GM19193 (cell line): Measurements from ENCODE around the gene NAT10.

Source experiments
- POLR2A ChIP-seq: IDR thresholded peaks from 4 replicates; pipeline ENCODE4 v1.6.1; 2011; ENCODE audit not compliant: insufficient read depth, insufficient read length; ENCODE audit errors: extremely low read depth

NAT10 gene

GRCh38 chr11:34091825-34092224 lies 13.6 kb upstream of the NAT10 start:
- no peak for TF ChIP-seq POLR2A

GRCh38 chr11:34098813-34099212 lies 6.6 kb upstream of the NAT10 start:
- TF ChIP-seq POLR2A: no peak

DNA sequence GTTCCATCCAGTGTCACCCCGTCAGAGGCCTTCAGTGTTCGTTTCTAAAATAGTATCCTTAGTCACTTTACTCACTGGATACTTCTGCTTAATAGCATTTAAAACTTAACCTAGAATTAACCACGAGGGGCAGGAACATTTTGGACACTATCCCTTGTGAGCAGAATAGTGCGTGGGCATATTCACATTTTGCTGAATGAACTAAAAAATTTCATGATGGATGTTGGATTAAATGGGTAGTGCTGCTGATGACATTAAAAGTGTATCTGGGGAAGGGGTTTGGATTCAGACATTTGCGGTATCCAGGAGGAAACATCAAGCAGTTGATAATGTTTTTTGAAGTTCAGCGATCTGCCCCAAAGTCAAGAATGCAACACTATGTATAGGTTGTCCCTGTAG lies 750 bp upstream of the NAT10 start:
- no peak for TF ChIP-seq POLR2A

- TF ChIP-seq POLR2A: no peak
Observed at GRCh38 chr11:34105957-34106504, 602 bp downstream of the NAT10 start.

GRCh38 chr11:34111722-34112270 lies 6.4 kb downstream of the NAT10 start:
- no peak for TF ChIP-seq POLR2A

- TF ChIP-seq POLR2A: no peak
Observed at GRCh38 chr11:34114014-34114413, 8.6 kb downstream of the NAT10 start.

DNA sequence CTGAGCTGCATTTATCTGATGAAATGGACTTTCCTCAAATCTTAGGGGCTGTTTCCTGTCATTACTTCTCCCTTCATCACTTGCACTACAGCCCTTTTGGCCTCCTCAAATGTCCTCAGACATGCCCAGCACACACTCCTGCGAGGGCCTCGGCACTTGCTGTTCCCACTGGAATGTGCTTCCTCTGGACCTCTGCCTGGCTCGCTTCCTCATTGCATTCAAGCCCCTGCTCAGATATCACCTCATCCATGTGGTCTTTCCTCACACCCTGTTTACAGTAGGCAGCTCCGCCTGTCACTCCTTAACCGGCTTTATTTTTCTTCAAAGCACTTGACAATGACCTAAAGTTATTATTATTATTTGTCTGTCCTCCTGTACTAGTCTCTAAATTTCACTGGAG lies 9.0 kb downstream of the NAT10 start:
- no peak for TF ChIP-seq POLR2A

- TF ChIP-seq POLR2A: no peak
Observed at GRCh38 chr11:34120651-34121050, 15.2 kb downstream of the NAT10 start.

DNA sequence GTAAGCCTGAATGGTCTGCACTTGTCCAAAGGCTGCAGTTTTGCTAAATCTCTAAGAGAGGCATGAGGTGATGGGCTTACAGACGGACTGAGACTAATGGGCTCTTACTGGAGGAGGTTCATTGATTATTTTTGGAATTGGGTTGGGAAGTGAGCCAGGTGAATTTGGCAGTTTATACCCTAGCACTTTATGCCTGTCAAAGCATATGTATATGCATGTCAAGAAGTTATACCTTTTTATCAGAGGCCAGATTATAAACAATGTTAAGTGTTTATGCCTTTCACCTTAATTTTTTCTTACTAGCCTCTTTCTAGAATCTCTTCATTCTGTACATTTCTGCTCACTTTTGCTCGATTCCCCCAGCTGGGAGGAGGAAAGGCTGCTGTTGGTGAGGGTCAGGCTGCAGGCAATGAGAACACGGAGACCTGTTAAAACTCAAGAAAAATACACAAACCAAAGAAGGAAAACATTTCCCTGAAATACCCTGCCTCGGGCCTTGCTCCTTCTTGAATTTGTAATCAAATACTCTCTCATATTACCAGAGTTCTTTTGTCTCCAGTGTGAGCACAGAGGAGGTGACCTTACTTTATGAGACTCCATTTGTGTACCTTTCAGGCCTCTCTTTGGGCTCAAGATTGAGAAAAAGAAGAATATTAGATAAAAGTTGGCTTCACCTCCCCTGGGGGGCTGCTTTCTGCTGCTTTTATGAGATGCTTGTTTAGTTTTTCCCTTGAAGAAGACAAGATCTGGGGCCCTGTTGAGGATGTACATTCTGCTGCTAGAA lies 19.6 kb downstream of the NAT10 start:
- TF ChIP-seq POLR2A: no peak

DNA sequence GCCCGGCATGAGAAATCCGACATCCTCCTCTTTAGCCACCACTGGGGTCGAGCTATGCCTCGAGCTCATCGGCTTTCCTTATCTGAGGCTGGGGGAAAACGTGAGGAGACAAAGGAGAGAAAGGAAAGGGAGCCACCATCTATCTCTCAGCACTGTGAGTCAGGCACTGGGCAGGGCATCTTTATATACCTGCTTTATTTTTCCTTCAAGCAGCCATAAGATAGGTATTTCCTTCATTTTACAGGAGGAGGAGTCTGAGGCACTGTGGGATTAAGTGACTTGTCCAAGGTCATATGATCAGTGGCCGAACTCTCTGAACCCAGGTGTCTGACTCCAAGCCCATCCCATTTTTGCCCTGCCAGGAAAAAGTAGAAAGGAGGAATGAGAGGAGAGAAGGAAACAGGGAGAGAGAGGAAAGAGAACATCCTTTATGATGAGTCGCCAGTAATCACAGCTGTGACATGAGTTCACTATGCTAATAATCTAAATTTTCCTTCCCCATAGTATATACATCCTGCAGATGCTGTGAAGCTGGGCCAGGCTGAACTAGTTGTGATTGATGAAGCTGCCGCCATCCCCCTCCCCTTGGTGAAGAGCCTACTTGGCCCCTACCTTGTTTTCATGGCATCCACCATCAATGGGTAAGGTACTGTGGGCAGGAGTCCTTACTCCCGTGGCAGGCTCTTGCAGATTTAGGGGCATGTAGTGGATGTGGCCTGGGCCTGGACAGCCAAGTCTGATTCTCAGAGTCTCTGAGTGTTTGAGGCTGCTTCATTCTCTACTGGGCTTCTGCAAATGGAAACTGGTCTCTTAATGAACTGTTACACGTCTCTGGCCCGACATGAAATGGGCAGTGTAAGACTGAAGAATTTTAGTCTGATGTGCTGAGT lies 21.8 kb downstream of the NAT10 start:
- no peak for TF ChIP-seq POLR2A

DNA sequence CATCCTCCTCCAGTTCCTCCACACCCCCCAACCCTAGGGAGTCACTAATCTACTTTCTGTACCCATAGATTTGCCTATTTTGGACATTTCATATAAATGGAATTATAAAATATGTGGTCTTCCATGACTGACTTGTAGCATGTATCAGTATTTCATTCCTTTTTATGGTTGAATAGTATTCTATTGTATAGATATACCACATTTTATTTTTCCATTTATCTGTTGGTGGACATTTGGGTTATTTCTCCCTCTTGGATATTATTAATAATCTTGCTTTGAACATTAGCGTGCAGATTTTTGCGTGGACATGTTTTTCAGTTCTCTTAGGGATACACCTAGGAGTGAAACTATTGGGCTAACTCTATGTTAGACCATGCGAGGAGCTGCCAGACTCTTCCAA lies 23.4 kb downstream of the NAT10 start:
- TF ChIP-seq POLR2A: no peak

GRCh38 chr11:34132261-34132965 lies 27.0 kb downstream of the NAT10 start:
- no peak for TF ChIP-seq POLR2A

- no peak for TF ChIP-seq POLR2A
Observed at GRCh38 chr11:34134765-34135164, 29.3 kb downstream of the NAT10 start.

GRCh38 chr11:34135439-34135838 lies 30.0 kb downstream of the NAT10 start:
- no peak for TF ChIP-seq POLR2A

DNA sequence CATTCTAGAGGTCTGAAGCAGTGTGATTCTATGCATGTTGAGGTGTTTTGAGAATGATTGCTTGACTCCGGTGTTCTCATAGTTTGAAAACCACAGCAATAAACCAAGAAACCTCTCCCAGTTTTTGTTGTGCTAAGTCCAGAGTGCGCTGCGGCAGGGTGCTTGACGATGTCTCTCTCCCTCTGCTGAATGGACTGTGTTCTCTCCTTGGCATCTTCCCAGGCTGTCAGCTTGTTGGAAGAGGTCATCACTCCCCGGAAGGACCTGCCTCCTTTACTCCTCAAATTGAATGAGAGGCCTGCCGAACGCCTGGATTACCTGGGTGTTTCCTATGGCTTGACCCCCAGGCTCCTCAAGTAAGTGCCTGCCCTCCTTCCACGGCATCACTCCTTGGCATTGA lies 31.0 kb downstream of the NAT10 start:
- no peak for TF ChIP-seq POLR2A

- TF ChIP-seq POLR2A: no peak
Observed at GRCh38 chr11:34139346-34139745, 33.9 kb downstream of the NAT10 start.

GRCh38 chr11:34140149-34140548 lies 34.7 kb downstream of the NAT10 start:
- no peak for TF ChIP-seq POLR2A
